ENCODE results near the gene PRDM1.

DNA sequence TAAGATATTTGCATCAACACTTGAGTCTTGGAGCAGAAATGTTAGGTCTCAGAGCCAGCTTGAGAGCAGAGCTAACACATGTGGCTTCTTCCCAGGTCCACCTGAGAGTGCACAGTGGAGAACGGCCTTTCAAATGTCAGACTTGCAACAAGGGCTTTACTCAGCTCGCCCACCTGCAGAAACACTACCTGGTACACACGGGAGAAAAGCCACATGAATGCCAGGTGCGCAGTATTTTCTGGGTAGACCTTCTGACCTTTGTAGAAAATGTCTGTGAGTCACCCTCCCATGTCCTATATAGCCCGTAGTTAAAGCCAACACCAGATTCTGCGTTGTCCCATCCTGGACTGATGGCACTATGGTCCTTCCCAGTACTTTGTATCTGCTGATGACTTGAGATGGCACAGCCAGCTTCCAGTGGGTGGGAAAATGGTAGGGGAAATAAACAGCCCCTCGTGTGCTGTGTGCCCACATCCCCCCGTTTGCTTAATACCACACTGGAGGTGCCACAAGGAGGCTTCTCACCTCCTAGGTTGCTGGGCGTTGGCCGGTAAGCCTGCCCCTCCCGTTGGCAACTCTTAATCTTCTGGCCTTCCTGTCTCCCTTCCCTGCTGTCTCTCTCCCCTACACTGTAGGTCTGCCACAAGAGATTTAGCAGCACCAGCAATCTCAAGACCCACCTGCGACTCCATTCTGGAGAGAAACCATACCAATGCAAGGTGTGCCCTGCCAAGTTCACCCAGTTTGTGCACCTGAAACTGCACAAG, 20.3 kb downstream of the PRDM1 start:
- TF ChIP-seq, protein P1, sequence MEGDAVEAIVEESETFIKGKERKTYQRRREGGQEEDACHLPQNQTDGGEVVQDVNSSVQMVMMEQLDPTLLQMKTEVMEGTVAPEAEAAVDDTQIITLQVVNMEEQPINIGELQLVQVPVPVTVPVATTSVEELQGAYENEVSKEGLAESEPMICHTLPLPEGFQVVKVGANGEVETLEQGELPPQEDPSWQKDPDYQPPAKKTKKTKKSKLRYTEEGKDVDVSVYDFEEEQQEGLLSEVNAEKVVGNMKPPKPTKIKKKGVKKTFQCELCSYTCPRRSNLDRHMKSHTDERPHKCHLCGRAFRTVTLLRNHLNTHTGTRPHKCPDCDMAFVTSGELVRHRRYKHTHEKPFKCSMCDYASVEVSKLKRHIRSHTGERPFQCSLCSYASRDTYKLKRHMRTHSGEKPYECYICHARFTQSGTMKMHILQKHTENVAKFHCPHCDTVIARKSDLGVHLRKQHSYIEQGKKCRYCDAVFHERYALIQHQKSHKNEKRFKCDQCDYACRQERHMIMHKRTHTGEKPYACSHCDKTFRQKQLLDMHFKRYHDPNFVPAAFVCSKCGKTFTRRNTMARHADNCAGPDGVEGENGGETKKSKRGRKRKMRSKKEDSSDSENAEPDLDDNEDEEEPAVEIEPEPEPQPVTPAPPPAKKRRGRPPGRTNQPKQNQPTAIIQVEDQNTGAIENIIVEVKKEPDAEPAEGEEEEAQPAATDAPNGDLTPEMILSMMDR (IDR thresholded peaks at IDR 0.05): no peak
- TF ChIP-seq POLR2A (IDR thresholded peaks at IDR 0.05): no peak
